ENCODE data around the gene TSKU. TPM values are rescaled to one million over a fixed set of nuclear protein-coding genes. Genes with fewer than 3 reads are reported as not detected.

TSKU gene
- total RNA-seq, 2 donors from 2014 or later: 64.0 to 77.6 TPM

GRCh38 chr11:76747915-76748860 lies 35.0 kb upstream of the TSKU start:
- intact Hi-C loops (cut with DNase I): no loop called here
- DNase-seq (ENCODE audit: low spot score): no peak

GRCh38 chr11:76748948-76749347 lies 34.2 kb upstream of the TSKU start:
- no peak for DNase-seq (ENCODE audit: low spot score)
- intact Hi-C loops (cut with DNase I): no loop called here

- DNase-seq (ENCODE audit: low spot score): no peak
- intact Hi-C loops (cut with DNase I): no loop called here
Observed at GRCh38 chr11:76750067-76750466, 33.1 kb upstream of the TSKU start.

GRCh38 chr11:76750746-76751145 lies 32.4 kb upstream of the TSKU start:
- DNase-seq (ENCODE audit: low spot score): no peak
- intact Hi-C loops (cut with DNase I): no loop called here

GRCh38 chr11:76752321-76753143 lies 30.6 kb upstream of the TSKU start:
- peak; percentile 97 for DNase-seq (ENCODE audit: low spot score)
- intact Hi-C loops (cut with DNase I): no loop called here

GRCh38 chr11:76753449-76753848 lies 29.7 kb upstream of the TSKU start:
- intact Hi-C loops (cut with DNase I): no loop called here

GRCh38 chr11:76753950-76754349 lies 29.2 kb upstream of the TSKU start:
- DNase-seq (ENCODE audit: low spot score): peak; percentile 71
- intact Hi-C loops (cut with DNase I): no loop called here

More at GRCh38 chr11:76753449-76753848, 29.7 kb upstream of the TSKU start:
- DNase-seq (ENCODE audit: low spot score): no peak

- DNase-seq (ENCODE audit: low spot score): no peak
- intact Hi-C loops (cut with DNase I): no loop called here
Observed at GRCh38 chr11:76756341-76756741, 26.8 kb upstream of the TSKU start.

- no peak for DNase-seq (ENCODE audit: low spot score)
- intact Hi-C loops (cut with DNase I): no loop called here
Observed at GRCh38 chr11:76758311-76758710, 24.8 kb upstream of the TSKU start.

GRCh38 chr11:76759092-76759491 lies 24.1 kb upstream of the TSKU start:
- intact Hi-C loops (cut with DNase I): no loop called here
- DNase-seq (ENCODE audit: low spot score): peak; percentile 45

GRCh38 chr11:76759517-76759916 lies 23.6 kb upstream of the TSKU start:
- peak; percentile 18 for DNase-seq (ENCODE audit: low spot score)
- intact Hi-C loops (cut with DNase I): no loop called here

GRCh38 chr11:76760236-76760635 lies 22.9 kb upstream of the TSKU start:
- DNase-seq (ENCODE audit: low spot score): no peak
- intact Hi-C loops (cut with DNase I): no loop called here

GRCh38 chr11:76761718-76762355 lies 21.3 kb upstream of the TSKU start:
- intact Hi-C loops (cut with DNase I): loop anchor here in 1 of 2 donors (1.0 kb wide), 1 partner anchor 24 kb away; no protein-coding TSS in a partner anchor
- peak; percentile 37 for DNase-seq (ENCODE audit: low spot score)

GRCh38 chr11:76762356-76762752 lies 20.8 kb upstream of the TSKU start:
- no peak for DNase-seq (ENCODE audit: low spot score)
- intact Hi-C loops (cut with DNase I): loop anchor here in 1 of 2 donors (1.0 kb wide), 1 partner anchor 24 kb away; no protein-coding TSS in a partner anchor

- peak; percentile 61 for DNase-seq (ENCODE audit: low spot score)
- intact Hi-C loops (cut with DNase I): loop anchor here in 1 of 2 donors (1.0 kb wide), 1 partner anchor 23 kb away; no protein-coding TSS in a partner anchor
Observed at GRCh38 chr11:76762867-76763572, 20.1 kb upstream of the TSKU start.

- intact Hi-C loops (cut with DNase I): no loop called here
Observed at GRCh38 chr11:76763573-76764346, 19.4 kb upstream of the TSKU start.

GRCh38 chr11:76764941-76765665 lies 18.1 kb upstream of the TSKU start:
- DNase-seq (ENCODE audit: low spot score): peak; percentile 60
- intact Hi-C loops (cut with DNase I): no loop called here

More at GRCh38 chr11:76763573-76764346, 19.4 kb upstream of the TSKU start:
- peak; percentile 84 for DNase-seq (ENCODE audit: low spot score)
